AG04449 (cell line): ENCODE results near the gene UBL4B.

ENCODE experiments used
- CTCF ChIA-PET: fragments of 350-600 bp; formaldehyde crosslinking; extraction: SDS; loops from one replicate; lab custom pipeline; 2021; ENCODE audit warnings: antibody characterized with exemption; lab: Yijun Ruan, JAX
- POLR2A ChIA-PET: fragments of 400-600, 350-600 bp; formaldehyde crosslinking; extraction: SDS; loops from one replicate; lab custom pipeline; 2020; ENCODE audit warnings: antibody characterized with exemption, inconsistent platforms; lab: Yijun Ruan, JAX
- DNase-seq: peaks from one replicate; pipeline ENCODE4 v3.0.0-alpha.2; 2010; ENCODE audit warnings: low read depth, low spot score
- H3K4me3 ChIP-seq: 2 replicates; pipeline ENCODE4 v1.5.1; 2011; ENCODE audit warnings: low read depth, mild to moderate bottlenecking, control low read depth, low read length
- CTCF ChIP-seq: IDR thresholded peaks from one replicate; pipeline ENCODE4 v1.5.1; 2011; ENCODE audit warnings: mild to moderate bottlenecking, moderate library complexity, low read length, control low read depth, inconsistent platforms; ENCODE audit not compliant: insufficient read depth; ENCODE audit errors: missing control alignments

UBL4B gene

GRCh38 chr1:110067893-110068645 lies 44.2 kb upstream of the UBL4B start:
- CTCF ChIA-PET, result interaction anchor here (1.1 to 26.6 kb wide), 2 partner anchors 8 to 31 kb away, joined by 3 to 935 read pairs; partner anchors contain the start of gene UBL4B
- H3K4me3 ChIP-seq, result no peak overlapping the region
- TF ChIP-seq CTCF, result no peak
- POLR2A ChIA-PET, result no interaction called here
- no peak for DNase-seq

- ChIA-PET CTCF (interaction anchor here (1.1 to 26.6 kb wide), 2 partner anchors 8 to 31 kb away, joined by 3 to 935 read pairs; partner anchors contain the start of gene UBL4B), POLR2A (no interaction called here)
- H3K4me3 ChIP-seq, result no peak overlapping the region
- no peak for TF ChIP-seq CTCF
- no peak for DNase-seq
Observed at GRCh38 chr1:110068646-110069403, 43.4 kb upstream of the UBL4B start.

GRCh38 chr1:110069404-110070281 lies 42.6 kb upstream of the UBL4B start:
- DNase-seq, result no peak
- H3K4me3 ChIP-seq, result no peak overlapping the region
- POLR2A ChIA-PET, result no interaction called here
- CTCF ChIA-PET, result interaction anchor here (26.6 kb wide), 1 partner anchor 30 kb away, joined by 935 read pairs; the partner anchor contains the start of gene UBL4B
- no peak for TF ChIP-seq CTCF

- no peak for DNase-seq
- CTCF ChIA-PET, result interaction anchor here (1.3 to 3.1 kb wide), 4 partner anchors 10 to 23 kb away, joined by 3 to 23 read pairs (median 14); no protein-coding TSS in a partner anchor
Observed at GRCh38 chr1:110070282-110070669, 42.0 kb upstream of the UBL4B start.

More at GRCh38 chr1:110070282-110070669, 42.0 kb upstream of the UBL4B start:
- POLR2A ChIA-PET, result interaction anchor here (0.8 kb wide), 1 partner anchor 13 kb away, joined by 3 read pairs; no protein-coding TSS in a partner anchor
- no peak overlapping the region for H3K4me3 ChIP-seq
- TF ChIP-seq CTCF, result no peak
